ENCODE results near the gene SLC38A10. TPM values are rescaled to one million over a fixed set of nuclear protein-coding genes. Genes with fewer than 3 reads are reported as not detected.

Gene SLC38A10
- total RNA-seq, 1 experiment from 2014 or later = 40.9 TPM

- no peak for DNase-seq (ENCODE audit: low spot score)
Measured at GRCh38 chr17:81207610-81208581, 87.2 kb downstream of the SLC38A10 start.

GRCh38 chr17:81206657-81207056 lies 88.5 kb downstream of the SLC38A10 start:
- DNase-seq (ENCODE audit: low spot score) = no peak

- no peak for DNase-seq (ENCODE audit: low spot score)
Measured at GRCh38 chr17:81206166-81206565, 88.9 kb downstream of the SLC38A10 start.

- no peak for DNase-seq (ENCODE audit: low spot score)
Measured at GRCh38 chr17:81204578-81204977, 90.5 kb downstream of the SLC38A10 start.

GRCh38 chr17:81203136-81203535 lies 92.0 kb downstream of the SLC38A10 start:
- no peak for DNase-seq (ENCODE audit: low spot score)

GRCh38 chr17:81202318-81202717 lies 92.8 kb downstream of the SLC38A10 start:
- no peak for DNase-seq (ENCODE audit: low spot score)

GRCh38 chr17:81200695-81201580 lies 94.2 kb downstream of the SLC38A10 start:
- peak; percentile 72 for DNase-seq (ENCODE audit: low spot score)

- DNase-seq (ENCODE audit: low spot score) = no peak
Measured at GRCh38 chr17:81200201-81200600, 94.9 kb downstream of the SLC38A10 start.

GRCh38 chr17:81199482-81199830 lies 95.7 kb downstream of the SLC38A10 start:
- DNase-seq (ENCODE audit: low spot score) = no peak

- no peak for DNase-seq (ENCODE audit: low spot score)
Measured at GRCh38 chr17:81198826-81199481, 96.2 kb downstream of the SLC38A10 start.

- DNase-seq (ENCODE audit: low spot score) = no peak
Measured at GRCh38 chr17:81197831-81198490, 97.1 kb downstream of the SLC38A10 start.

GRCh38 chr17:81197409-81197795 lies 97.7 kb downstream of the SLC38A10 start:
- DNase-seq (ENCODE audit: low spot score) = no peak

GRCh38 chr17:81196505-81197408 lies 98.3 kb downstream of the SLC38A10 start:
- DNase-seq (ENCODE audit: low spot score) = no peak

- DNase-seq (ENCODE audit: low spot score) = no peak
Measured at GRCh38 chr17:81195941-81196495, 99.1 kb downstream of the SLC38A10 start.

Other genes with a start within 250 kb of the SLC38A10 start
- gene PVALEF, start 129.8 kb downstream of the SLC38A10 start, total RNA-seq (2014; rRNA removed; shearing (Covaris generic)) = not detected in 2 replicates
- 0.08 and 0.33 TPM in 2 replicates for gene AATK, start 129.1 kb downstream of the SLC38A10 start, total RNA-seq (2014; rRNA removed; shearing (Covaris generic))
- 5.3 and 11.3 TPM in 2 replicates for gene CEP131, start 72.3 kb downstream of the SLC38A10 start, total RNA-seq (2014; rRNA removed; shearing (Covaris generic))
- 3.4 and 4.0 TPM in 2 replicates for gene TEPSIN, start 56.3 kb downstream of the SLC38A10 start, total RNA-seq (2014; rRNA removed; shearing (Covaris generic))
- 47.4 and 77.7 TPM in 2 replicates for gene NDUFAF8, start 56.0 kb downstream of the SLC38A10 start, total RNA-seq (2014; rRNA removed; shearing (Covaris generic))
- gene BAHCC1, start 100.2 kb upstream of the SLC38A10 start, total RNA-seq (2014; rRNA removed; shearing (Covaris generic)) = 0.31 and 3.4 TPM in 2 replicates
- 1,105 and 1,576 TPM in 2 replicates for gene ACTG1, start 217.5 kb upstream of the SLC38A10 start, total RNA-seq (2014; rRNA removed; shearing (Covaris generic))
- 0.27 TPM in 1 of 2 replicates, not detected in the other for gene FSCN2, start 233.1 kb upstream of the SLC38A10 start, total RNA-seq (2014; rRNA removed; shearing (Covaris generic))